Measurements from ENCODE around the gene PRMT7.

Gene PRMT7

GRCh38 chr16:68310774-68311511 lies at the start of gene PRMT7, which contains the start of gene SLC7A6OS:
PRMT7 (plus strand) TSS chr16:68311019; CDS start chr16:68315980, 4,961 bp downstream.
SLC7A6OS (minus strand) TSS chr16:68310946; CDS start chr16:68310926, 20 bp downstream.
- DNase-seq, result peak; percentile 93

GRCh38 chr16:68263559-68264127 lies 47.2 kb upstream of the PRMT7 start:
- DNase-seq, result no peak

- DNase-seq, result peak; percentile 90
These were observed 46.4 kb upstream of the PRMT7 start, which contains the start of gene SLC7A6 for GRCh38 chr16:68264128-68265077. SLC7A6 (plus strand) TSS chr16:68264526; CDS start chr16:68274727, 10,201 bp downstream.

GRCh38 chr16:68265078-68265920 lies 45.5 kb upstream of the PRMT7 start:
- peak; percentile 67 for DNase-seq

GRCh38 chr16:68267612-68268405 lies 43.0 kb upstream of the PRMT7 start:
- no peak for DNase-seq

- DNase-seq, result no peak
These were observed 41.0 kb upstream of the PRMT7 start for GRCh38 chr16:68269793-68270192.

GRCh38 chr16:68270353-68270752 lies 40.5 kb upstream of the PRMT7 start:
- DNase-seq, result no peak

GRCh38 chr16:68272507-68273209 lies 38.2 kb upstream of the PRMT7 start:
- DNase-seq, result no peak

GRCh38 chr16:68273459-68273858 lies 37.4 kb upstream of the PRMT7 start:
- no peak for DNase-seq

GRCh38 chr16:68273896-68274295 lies 36.9 kb upstream of the PRMT7 start:
- DNase-seq, result no peak

- DNase-seq, result no peak
These were observed 36.4 kb upstream of the PRMT7 start for GRCh38 chr16:68274441-68274840.

GRCh38 chr16:68275611-68276191 lies 35.1 kb upstream of the PRMT7 start:
- no peak for DNase-seq

GRCh38 chr16:68276223-68276622 lies 34.6 kb upstream of the PRMT7 start:
- no peak for DNase-seq

- DNase-seq, result no peak
These were observed 30.9 kb upstream of the PRMT7 start for GRCh38 chr16:68279726-68280558.

GRCh38 chr16:68281368-68282063 lies 29.3 kb upstream of the PRMT7 start:
- no peak for DNase-seq

GRCh38 chr16:68282064-68282452 lies 28.8 kb upstream of the PRMT7 start:
- DNase-seq, result no peak

- no peak for DNase-seq
These were observed 27.5 kb upstream of the PRMT7 start for GRCh38 chr16:68283346-68283745.

- no peak for DNase-seq
These were observed 26.8 kb upstream of the PRMT7 start for GRCh38 chr16:68283801-68284598.

All from stimulated activated CD8-positive, alpha-beta memory T cell treated with anti-CD3 and anti-CD28 coated beads, Interleukin-4, amount 100 ng/mL, for 48 hours (primary cell).